Activated B cell treated with CpG ODN at 0.5 μM for 24 hours (primary cell): Measurements from ENCODE around the gene ZNF664. TPM values are rescaled to one million over a fixed set of nuclear protein-coding genes. Genes with fewer than 3 reads are reported as not detected.
A peak's percentile ranks its signal among the peaks of the same experiment; 100 is the strongest.

Experiments used
- ATAC-seq: fragments of 200-7000 bp; cut with Tn5 transposase; one replicate; pipeline ENCODE4 v1.10.0; 2021; ENCODE audit warnings: low read depth, mild to moderate bottlenecking, moderate library complexity
- CTCF ChIA-PET: fragments of 350-600 bp; sonication (Branson Sonifier 250); formaldehyde crosslinking; loops from one replicate; lab custom pipeline; 2021; ENCODE audit warnings: antibody characterized with exemption; lab: Charles Lee
- POLR2A ChIA-PET: fragments of 350-600 bp; sonication (Branson Sonifier 250); formaldehyde crosslinking; loops from one replicate; lab custom pipeline; 2021; ENCODE audit warnings: antibody characterized with exemption; lab: Charles Lee
- DNase-seq: peaks from one replicate; pipeline ENCODE4 v3.0.0; 2022
- H3K27ac Mint-ChIP-seq: one replicate; pipeline ENCODE4 v1.8.0; 2020; ENCODE audit warnings: mixed read lengths
- H3K27me3 Mint-ChIP-seq: one replicate; pipeline ENCODE4 v1.8.0; 2021; ENCODE audit warnings: mixed read lengths
- H3K36me3 Mint-ChIP-seq: one replicate; pipeline ENCODE4 v1.8.0; 2021; ENCODE audit warnings: low read depth, mixed read lengths
- H3K4me1 Mint-ChIP-seq: one replicate; pipeline ENCODE4 v1.8.0; 2021; ENCODE audit warnings: mixed read lengths
- H3K4me3 Mint-ChIP-seq: one replicate; pipeline ENCODE4 v1.8.0; 2020; ENCODE audit warnings: mild to moderate bottlenecking, mixed read lengths
- H3K9me3 Mint-ChIP-seq: one replicate; pipeline ENCODE4 v1.8.0; 2020; ENCODE audit warnings: mixed read lengths
- CTCF ChIP-seq: fragments of 200-600 bp; IDR thresholded peaks from one replicate; pipeline ENCODE4 v1.8.0; 2022; ENCODE audit warnings: antibody characterized with exemption, mild to moderate bottlenecking
- intact Hi-C: fragments of 100-400 bp; cut with micrococcal nuclease; formaldehyde crosslinking; loops from one replicate; pipeline ENCODE4 v1.15.1; 2024
- total RNA-seq: library from RNA; stranded (reverse); gene quantifications from 2 replicates; pipeline ENCODE4 v1.2.3, GENCODE V29; 2022

Gene ZNF664
- total RNA-seq, 1 donor from 2014 or later: 40.7 TPM

- ATAC-seq (peak; percentile 66), DNase-seq (no peak)
- Mint-ChIP-seq H3K4me3 (no peak overlapping the region), H3K27me3 (no peaks in the 10 kb centered on the region), H3K27ac (no peak overlapping the region), H3K9me3 (no peaks in the 10 kb centered on the region), H3K4me1 (peaks cover 21% of the 10 kb centered on the region), H3K36me3 (peaks cover 19% of the 10 kb centered on the region)
- intact Hi-C loops: loop anchor here (1.0 to 10.0 kb wide), 4 partner anchors 79 to 349 kb away; partner anchors contain the start of genes DNAH10, EIF2B1 and GTF2H3
- no peak for TF ChIP-seq CTCF
- POLR2A ChIA-PET: no interaction called here
- CTCF ChIA-PET: interaction anchor here (0.6 to 3.2 kb wide), 7 partner anchors 10 to 761 kb away, joined by 3 to 34 read pairs (median 4); no protein-coding TSS in a partner anchor
Observed at GRCh38 chr12:123983822-123984485, 10.9 kb downstream of the ZNF664 start.

GRCh38 chr12:123984903-123985302 lies 11.9 kb downstream of the ZNF664 start:
- H3K27ac Mint-ChIP-seq: no peak overlapping the region
- ChIA-PET CTCF (interaction anchor here (0.9 to 3.2 kb wide), 4 partner anchors 24 to 80 kb away, joined by 3 to 34 read pairs (median 4); no protein-coding TSS in a partner anchor), POLR2A (no interaction called here)
- DNase-seq (no peak), ATAC-seq (no peak)
- no peak for TF ChIP-seq CTCF
- H3K36me3 Mint-ChIP-seq: peaks cover 28% of the 10 kb centered on the region
- H3K27me3 Mint-ChIP-seq: no peaks in the 10 kb centered on the region
- no peaks in the 10 kb centered on the region for H3K9me3 Mint-ChIP-seq
- peaks cover 26% of the 10 kb centered on the region for H3K4me1 Mint-ChIP-seq
- intact Hi-C loops: loop anchor here (1.0 to 10.0 kb wide), 4 partner anchors 80 to 350 kb away; partner anchors contain the start of genes DNAH10, EIF2B1 and GTF2H3
- no peak overlapping the region for H3K4me3 Mint-ChIP-seq

- no peaks in the 10 kb centered on the region for H3K27me3 Mint-ChIP-seq
- H3K27ac Mint-ChIP-seq: no peak overlapping the region
- TF ChIP-seq CTCF: no peak
- H3K9me3 Mint-ChIP-seq: no peaks in the 10 kb centered on the region
- CTCF ChIA-PET: interaction anchor here (0.8 to 2.1 kb wide), 4 partner anchors 24 to 82 kb away, joined by 3 to 15 read pairs (median 5); no protein-coding TSS in a partner anchor
- intact Hi-C loops: loop anchor here (10.0 kb wide), 1 partner anchor 352 kb away; the partner anchor contains the start of genes EIF2B1 and GTF2H3
- POLR2A ChIA-PET: interaction anchor here (1.1 to 1.7 kb wide), 2 partner anchors 8 kb away, joined by 3 to 4 read pairs; no protein-coding TSS in a partner anchor
- H3K4me3 Mint-ChIP-seq: no peak overlapping the region
- ATAC-seq (no peak), DNase-seq (no peak)
- peaks cover 35% of the 10 kb centered on the region for H3K4me1 Mint-ChIP-seq
- H3K36me3 Mint-ChIP-seq: peaks cover 39% of the 10 kb centered on the region
Observed at GRCh38 chr12:123986374-123986965, 13.5 kb downstream of the ZNF664 start.

- no peak overlapping the region for H3K27ac Mint-ChIP-seq
- H3K27me3 Mint-ChIP-seq: no peaks in the 10 kb centered on the region
- CTCF ChIA-PET: interaction anchor here (0.8 to 2.1 kb wide), 5 partner anchors 11 to 82 kb away, joined by 3 to 15 read pairs (median 3); no protein-coding TSS in a partner anchor
- POLR2A ChIA-PET: interaction anchor here (1.0 to 1.7 kb wide), 3 partner anchors 8 to 14 kb away, joined by 3 to 4 read pairs (median 3); partner anchors contain the start of genes CCDC92 and ZNF664
- no peaks in the 10 kb centered on the region for H3K9me3 Mint-ChIP-seq
- H3K4me1 Mint-ChIP-seq: peaks cover 35% of the 10 kb centered on the region
- ATAC-seq (peak; percentile 40), DNase-seq (no peak)
- H3K4me3 Mint-ChIP-seq: no peak overlapping the region
- no peak for TF ChIP-seq CTCF
- intact Hi-C loops: loop anchor here (10.0 kb wide), 1 partner anchor 352 kb away; the partner anchor contains the start of genes EIF2B1 and GTF2H3
- H3K36me3 Mint-ChIP-seq: peaks cover 43% of the 10 kb centered on the region
Observed at GRCh38 chr12:123987022-123987421, 14.0 kb downstream of the ZNF664 start.
